ENCODE data around the gene TFDP1.

Gene TFDP1

DNA sequence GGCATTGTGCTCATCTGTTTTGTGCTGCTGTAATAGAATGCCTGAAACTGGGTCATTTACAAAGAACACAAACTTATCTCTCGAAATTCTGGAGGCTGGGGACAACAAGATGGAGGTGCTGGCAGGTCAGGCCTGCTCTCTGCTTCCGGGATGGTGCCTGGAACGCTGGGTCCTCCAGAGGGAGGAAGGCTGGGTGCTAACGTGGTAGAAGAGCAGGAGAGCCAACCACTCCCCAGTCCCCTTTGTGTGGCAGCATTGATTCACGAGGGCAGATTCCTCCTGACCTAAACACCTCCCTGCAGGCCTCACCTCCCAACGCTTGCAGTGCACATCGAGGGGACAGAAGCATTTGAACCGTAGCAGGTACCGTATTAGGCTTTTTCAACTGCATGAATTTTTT is 34.1 kb upstream of the TFDP1 start:
- TF ChIP-seq, protein P1, sequence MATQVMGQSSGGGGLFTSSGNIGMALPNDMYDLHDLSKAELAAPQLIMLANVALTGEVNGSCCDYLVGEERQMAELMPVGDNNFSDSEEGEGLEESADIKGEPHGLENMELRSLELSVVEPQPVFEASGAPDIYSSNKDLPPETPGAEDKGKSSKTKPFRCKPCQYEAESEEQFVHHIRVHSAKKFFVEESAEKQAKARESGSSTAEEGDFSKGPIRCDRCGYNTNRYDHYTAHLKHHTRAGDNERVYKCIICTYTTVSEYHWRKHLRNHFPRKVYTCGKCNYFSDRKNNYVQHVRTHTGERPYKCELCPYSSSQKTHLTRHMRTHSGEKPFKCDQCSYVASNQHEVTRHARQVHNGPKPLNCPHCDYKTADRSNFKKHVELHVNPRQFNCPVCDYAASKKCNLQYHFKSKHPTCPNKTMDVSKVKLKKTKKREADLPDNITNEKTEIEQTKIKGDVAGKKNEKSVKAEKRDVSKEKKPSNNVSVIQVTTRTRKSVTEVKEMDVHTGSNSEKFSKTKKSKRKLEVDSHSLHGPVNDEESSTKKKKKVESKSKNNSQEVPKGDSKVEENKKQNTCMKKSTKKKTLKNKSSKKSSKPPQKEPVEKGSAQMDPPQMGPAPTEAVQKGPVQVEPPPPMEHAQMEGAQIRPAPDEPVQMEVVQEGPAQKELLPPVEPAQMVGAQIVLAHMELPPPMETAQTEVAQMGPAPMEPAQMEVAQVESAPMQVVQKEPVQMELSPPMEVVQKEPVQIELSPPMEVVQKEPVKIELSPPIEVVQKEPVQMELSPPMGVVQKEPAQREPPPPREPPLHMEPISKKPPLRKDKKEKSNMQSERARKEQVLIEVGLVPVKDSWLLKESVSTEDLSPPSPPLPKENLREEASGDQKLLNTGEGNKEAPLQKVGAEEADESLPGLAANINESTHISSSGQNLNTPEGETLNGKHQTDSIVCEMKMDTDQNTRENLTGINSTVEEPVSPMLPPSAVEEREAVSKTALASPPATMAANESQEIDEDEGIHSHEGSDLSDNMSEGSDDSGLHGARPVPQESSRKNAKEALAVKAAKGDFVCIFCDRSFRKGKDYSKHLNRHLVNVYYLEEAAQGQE (IDR thresholded peaks at IDR 0.05; ENCODE audit: low read depth), result no peak
- no peak for TF ChIP-seq ZBTB7A (IDR thresholded peaks at IDR 0.05; ENCODE audit: low read depth)
- no peak for TF ChIP-seq RAD21 (IDR thresholded peaks at IDR 0.05; ENCODE audit: low read depth)
- no peak for TF ChIP-seq CEBPB (IDR thresholded peaks at IDR 0.05)
- no peak for TF ChIP-seq TEAD4 (IDR thresholded peaks at IDR 0.05)
- no peak for TF ChIP-seq EGR1 (IDR thresholded peaks at IDR 0.05)
- no peak for TF ChIP-seq FOXM1 (IDR thresholded peaks at IDR 0.05; ENCODE audit: borderline replicate concordance, low read depth)
- TF ChIP-seq, protein P2, sequence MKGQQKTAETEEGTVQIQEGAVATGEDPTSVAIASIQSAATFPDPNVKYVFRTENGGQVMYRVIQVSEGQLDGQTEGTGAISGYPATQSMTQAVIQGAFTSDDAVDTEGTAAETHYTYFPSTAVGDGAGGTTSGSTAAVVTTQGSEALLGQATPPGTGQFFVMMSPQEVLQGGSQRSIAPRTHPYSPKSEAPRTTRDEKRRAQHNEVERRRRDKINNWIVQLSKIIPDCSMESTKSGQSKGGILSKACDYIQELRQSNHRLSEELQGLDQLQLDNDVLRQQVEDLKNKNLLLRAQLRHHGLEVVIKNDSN (IDR thresholded peaks at IDR 0.05), result no peak
- TF ChIP-seq CREB1 (IDR thresholded peaks at IDR 0.05; ENCODE audit: low read depth), result no peak
- no peak for TF ChIP-seq YY1 (IDR thresholded peaks at IDR 0.05; ENCODE audit: low read depth)
- TF ChIP-seq EP300 (IDR thresholded peaks at IDR 0.05; ENCODE audit: borderline replicate concordance), result no peak
- no peak for TF ChIP-seq TAF1 (IDR thresholded peaks at IDR 0.05; ENCODE audit: low read depth)
- TF ChIP-seq, protein P3, sequence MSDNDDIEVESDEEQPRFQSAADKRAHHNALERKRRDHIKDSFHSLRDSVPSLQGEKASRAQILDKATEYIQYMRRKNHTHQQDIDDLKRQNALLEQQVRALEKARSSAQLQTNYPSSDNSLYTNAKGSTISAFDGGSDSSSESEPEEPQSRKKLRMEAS (IDR thresholded peaks at IDR 0.05), result no peak
- TF ChIP-seq NFIC (IDR thresholded peaks at IDR 0.05), result no peak
- TF ChIP-seq TCF12 (IDR thresholded peaks at IDR 0.05; ENCODE audit: low read depth), result no peak

DNA sequence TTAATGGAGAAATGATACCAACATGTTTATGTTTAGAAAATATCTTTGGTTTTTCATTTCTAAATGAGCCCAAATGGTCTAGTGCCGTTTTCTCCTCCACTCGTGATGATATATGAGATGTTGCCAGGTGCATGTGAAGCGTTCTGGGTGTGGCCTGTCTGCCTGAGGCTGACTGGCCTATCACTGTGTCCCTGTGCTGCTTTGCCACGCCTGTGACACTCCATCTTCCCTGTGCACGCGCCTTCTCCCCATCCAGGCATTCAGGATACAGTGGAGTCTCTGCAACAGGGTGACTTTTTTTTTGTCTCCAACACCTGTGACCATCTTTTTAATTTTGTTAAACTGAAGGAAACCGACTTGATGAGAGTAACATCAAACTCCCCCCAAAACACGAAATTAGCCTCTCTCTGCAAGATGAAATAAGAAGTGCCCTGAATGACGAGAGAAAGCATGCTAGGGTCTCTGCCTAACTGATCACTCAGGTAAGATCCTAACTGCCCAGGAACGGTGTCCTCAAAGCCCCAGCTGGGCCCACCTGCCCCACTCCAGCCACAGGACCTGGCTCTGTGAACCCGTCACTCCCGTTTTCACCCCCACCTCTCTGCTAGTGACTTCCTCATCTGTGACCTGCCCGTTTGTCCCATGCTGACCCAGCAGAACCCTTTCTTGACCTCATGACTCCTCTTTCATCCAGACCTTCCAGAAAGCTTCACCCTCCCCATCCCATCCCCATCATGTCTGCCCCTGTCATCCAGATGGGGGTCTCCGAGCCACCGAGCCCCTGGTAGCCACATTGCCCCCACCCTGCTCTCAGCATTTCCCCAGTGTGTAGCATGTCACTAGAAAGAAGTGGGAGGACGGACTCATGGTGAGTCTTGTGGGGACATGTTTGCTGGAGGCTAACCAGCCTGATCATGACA is 33.2 kb upstream of the TFDP1 start:
- TF ChIP-seq NFIC (IDR thresholded peaks at IDR 0.05) (no peak), EP300 (IDR thresholded peaks at IDR 0.05; ENCODE audit: borderline replicate concordance) (no peak), CEBPB (IDR thresholded peaks at IDR 0.05) (no peak), RAD21 (IDR thresholded peaks at IDR 0.05; ENCODE audit: low read depth) (no peak), TCF12 (IDR thresholded peaks at IDR 0.05; ENCODE audit: low read depth) (no peak), YY1 (IDR thresholded peaks at IDR 0.05; ENCODE audit: low read depth) (no peak), CREB1 (IDR thresholded peaks at IDR 0.05; ENCODE audit: low read depth) (no peak), ZBTB7A (IDR thresholded peaks at IDR 0.05; ENCODE audit: low read depth) (no peak), TEAD4 (IDR thresholded peaks at IDR 0.05) (no peak), TAF1 (IDR thresholded peaks at IDR 0.05; ENCODE audit: low read depth) (no peak), FOXM1 (IDR thresholded peaks at IDR 0.05; ENCODE audit: borderline replicate concordance, low read depth) (no peak)
- TF ChIP-seq, protein P2 (IDR thresholded peaks at IDR 0.05), result no peak
- TF ChIP-seq, protein P1 (IDR thresholded peaks at IDR 0.05; ENCODE audit: low read depth), result no peak
- TF ChIP-seq, protein P3 (IDR thresholded peaks at IDR 0.05), result no peak

DNA sequence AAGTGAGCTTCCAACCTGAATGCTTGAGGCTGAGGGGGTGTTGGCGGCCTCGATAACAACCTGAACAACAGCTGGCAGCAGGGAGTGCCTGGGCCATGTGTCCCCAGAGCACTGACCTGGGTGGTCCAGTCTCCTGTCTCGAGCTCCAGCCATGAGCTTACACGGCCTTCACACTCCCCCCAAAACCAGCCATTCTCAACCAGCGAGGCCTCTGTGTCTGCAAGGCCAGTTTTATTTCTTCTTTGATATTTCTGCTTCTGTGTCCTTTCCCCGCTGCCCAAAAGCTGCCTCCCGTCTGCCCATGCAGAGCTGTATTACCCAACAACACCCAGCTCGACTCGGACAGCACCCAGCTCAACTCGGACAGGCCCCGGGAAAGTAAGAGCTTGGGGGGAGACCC is 32.5 kb upstream of the TFDP1 start:
- TF ChIP-seq YY1 (IDR thresholded peaks at IDR 0.05; ENCODE audit: low read depth) (no peak), EGR1 (IDR thresholded peaks at IDR 0.05) (no peak), ZBTB7A (IDR thresholded peaks at IDR 0.05; ENCODE audit: low read depth) (no peak), CREB1 (IDR thresholded peaks at IDR 0.05; ENCODE audit: low read depth) (no peak), FOXM1 (IDR thresholded peaks at IDR 0.05; ENCODE audit: borderline replicate concordance, low read depth) (no peak), NFIC (IDR thresholded peaks at IDR 0.05) (no peak), TEAD4 (IDR thresholded peaks at IDR 0.05) (no peak), TAF1 (IDR thresholded peaks at IDR 0.05; ENCODE audit: low read depth) (no peak), EP300 (IDR thresholded peaks at IDR 0.05; ENCODE audit: borderline replicate concordance) (no peak), TCF12 (IDR thresholded peaks at IDR 0.05; ENCODE audit: low read depth) (no peak)
- TF ChIP-seq, protein P1 (IDR thresholded peaks at IDR 0.05; ENCODE audit: low read depth), result no peak
- TF ChIP-seq, protein P3 (IDR thresholded peaks at IDR 0.05), result no peak
